ENCODE results near the gene MLN.
"Not testable (repeated sequence)": the region's sequence is repeated elsewhere in the genome, so short reads cannot be mapped to it uniquely, and the experiment has no call there.

Gene MLN

GRCh38 chr6:33834401-33835392 is 30.9 kb upstream of the MLN start:
- no peak for DNase-seq

DNA sequence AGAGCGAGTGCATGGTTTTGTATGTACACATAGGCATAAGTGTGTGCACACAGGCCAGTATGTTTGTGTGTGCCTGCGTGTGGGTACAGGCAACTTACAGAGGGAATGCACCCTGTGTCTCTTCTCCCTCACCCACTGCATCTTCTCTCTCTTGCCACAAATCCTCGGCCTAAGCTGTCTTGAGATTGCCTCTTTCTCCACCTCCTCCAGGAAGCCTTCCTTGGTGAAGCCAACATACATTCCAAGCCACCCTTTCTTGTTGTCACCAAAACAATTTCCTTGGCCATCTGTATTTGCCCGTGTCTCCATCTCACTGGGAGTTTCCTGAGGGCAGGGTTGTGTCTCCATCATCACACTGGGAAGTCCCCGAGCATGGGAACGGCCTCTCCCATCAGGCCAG is 29.8 kb upstream of the MLN start:
- no peak for DNase-seq

DNA sequence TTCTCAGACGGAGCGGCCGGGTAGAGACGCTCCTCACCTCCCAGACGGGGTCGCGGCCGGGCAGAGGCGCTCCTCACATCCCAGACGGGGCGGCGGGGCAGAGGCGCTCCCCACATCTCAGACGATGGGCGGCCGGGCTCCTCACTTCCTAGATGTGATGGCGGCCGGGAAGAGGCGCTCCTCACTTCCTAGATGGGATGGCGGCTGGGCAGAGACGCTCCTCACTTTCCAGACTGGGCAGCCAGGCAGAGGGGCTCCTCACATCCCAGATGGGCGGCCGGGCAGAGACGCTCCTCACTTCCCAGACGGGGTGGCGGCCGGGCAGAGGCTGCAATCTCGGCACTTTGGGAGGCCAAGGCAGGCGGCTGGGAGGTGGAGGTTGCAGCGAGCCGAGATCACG is 29.0 kb upstream of the MLN start:
- not testable (repeated sequence) for DNase-seq

GRCh38 chr6:33831725-33832124 is 27.9 kb upstream of the MLN start:
- not testable (repeated sequence) for DNase-seq

- no peak for DNase-seq
Measured at GRCh38 chr6:33830635-33831240, 26.9 kb upstream of the MLN start.

DNA sequence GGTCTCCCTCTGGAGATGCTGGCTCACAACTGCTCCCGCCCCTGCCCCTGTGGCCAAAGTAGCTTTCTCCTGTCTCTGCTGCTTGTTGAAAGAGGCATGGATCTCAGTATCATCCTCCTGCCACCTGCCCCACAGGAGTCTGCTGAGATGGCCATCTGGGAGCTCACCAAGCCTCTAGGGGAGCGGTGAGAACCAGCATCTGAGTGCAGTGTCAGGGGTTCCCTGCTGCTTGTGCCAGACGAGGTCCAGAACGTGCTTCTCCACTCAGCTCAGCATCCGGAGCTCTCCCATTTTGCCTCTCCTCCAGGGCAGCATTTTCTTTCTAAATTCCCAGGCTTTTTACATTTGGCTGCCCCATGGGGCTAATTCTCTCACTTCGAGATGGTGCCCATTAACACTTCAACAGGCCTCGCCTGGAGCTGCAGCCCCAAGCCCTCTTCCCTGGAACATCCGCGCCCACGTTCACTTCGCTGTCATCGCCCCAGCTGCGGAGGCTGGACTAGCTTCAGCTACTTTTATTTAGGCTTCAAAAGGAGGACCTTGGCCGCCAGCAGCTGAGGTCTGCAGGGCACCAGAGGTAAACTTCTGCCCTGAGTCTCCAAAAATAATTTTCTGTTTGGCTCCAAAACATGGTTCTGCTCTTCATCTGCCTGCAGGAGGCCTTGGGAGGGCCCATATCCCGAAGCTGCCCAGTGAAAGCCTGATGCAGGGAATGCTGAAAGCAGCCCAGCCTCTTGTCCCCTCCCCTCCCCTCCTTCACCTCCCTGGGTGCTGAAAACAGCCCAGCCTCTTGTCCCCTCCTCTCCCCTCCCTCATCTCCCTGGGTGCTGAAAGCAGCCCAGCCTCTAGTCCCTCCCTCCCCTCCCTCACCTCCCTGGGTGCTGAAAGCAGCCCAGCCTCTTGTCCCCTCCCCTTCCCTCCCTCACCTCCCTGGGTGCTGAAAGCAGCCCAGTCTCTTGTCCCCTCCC is 25.2 kb upstream of the MLN start:
- no peak for DNase-seq

DNA sequence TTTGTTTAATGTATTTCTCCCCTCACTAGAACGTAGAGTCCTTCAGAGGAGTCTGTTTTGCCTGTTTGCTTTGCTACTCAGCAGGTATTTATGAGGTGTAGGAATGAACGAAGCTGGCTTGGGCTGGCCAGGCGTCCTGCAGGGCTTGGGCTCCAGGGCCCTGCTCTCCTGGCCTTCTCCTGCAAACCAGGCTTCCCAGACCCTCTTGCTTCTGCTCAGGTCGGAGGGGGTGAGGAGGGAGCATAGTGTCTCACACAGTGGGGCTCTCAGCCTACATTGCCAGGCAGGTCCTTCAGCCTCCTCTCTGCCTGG is 24.6 kb upstream of the MLN start:
- DNase-seq = no peak

- no peak for DNase-seq
Measured at GRCh38 chr6:33827546-33828451, 24.0 kb upstream of the MLN start.

DNA sequence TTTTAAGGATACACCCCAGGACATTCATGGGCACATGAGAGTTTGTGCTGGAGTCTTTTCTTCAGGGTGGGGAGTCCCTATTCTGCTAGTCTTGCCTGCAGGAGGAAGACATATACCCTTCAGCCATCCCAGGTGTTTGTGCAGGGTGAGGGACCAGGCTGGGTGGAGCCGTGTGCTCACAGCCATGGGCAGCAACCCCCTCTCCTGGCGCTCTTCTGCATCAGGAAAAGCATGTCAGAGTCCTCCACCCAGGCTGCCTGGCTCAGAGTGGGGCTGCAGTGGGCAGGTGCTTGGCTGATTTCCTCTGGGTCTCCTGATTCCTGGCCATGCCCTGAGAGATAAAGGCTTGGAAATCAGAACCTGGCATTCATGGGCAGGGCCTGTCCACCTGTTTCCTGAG is 22.7 kb upstream of the MLN start:
- DNase-seq = no peak

GRCh38 chr6:33824461-33825154 is 20.8 kb upstream of the MLN start:
- no peak for DNase-seq

DNA sequence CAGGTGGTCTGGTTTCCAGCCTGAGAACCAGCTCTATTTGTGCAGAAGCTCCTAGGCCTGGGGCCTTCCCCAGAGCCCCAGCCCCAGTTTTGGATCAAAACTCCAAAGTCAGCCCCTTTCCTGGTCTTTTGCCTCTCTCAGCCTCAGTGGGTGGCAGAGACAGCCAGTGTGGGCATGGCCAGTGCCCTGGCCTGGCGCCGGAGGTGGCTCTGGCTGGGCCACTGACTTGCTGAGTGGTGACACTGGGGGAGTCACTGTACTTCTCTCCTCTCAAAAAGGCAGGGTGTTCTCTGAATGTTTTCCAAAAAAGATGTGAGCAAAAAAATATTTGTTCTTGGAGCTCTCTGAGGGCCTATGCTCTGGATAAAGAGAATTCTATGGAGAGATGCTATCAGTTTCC is 20.0 kb upstream of the MLN start:
- no peak for DNase-seq

- no peak for DNase-seq
Measured at GRCh38 chr6:33822575-33823395, 19.0 kb upstream of the MLN start.

DNA sequence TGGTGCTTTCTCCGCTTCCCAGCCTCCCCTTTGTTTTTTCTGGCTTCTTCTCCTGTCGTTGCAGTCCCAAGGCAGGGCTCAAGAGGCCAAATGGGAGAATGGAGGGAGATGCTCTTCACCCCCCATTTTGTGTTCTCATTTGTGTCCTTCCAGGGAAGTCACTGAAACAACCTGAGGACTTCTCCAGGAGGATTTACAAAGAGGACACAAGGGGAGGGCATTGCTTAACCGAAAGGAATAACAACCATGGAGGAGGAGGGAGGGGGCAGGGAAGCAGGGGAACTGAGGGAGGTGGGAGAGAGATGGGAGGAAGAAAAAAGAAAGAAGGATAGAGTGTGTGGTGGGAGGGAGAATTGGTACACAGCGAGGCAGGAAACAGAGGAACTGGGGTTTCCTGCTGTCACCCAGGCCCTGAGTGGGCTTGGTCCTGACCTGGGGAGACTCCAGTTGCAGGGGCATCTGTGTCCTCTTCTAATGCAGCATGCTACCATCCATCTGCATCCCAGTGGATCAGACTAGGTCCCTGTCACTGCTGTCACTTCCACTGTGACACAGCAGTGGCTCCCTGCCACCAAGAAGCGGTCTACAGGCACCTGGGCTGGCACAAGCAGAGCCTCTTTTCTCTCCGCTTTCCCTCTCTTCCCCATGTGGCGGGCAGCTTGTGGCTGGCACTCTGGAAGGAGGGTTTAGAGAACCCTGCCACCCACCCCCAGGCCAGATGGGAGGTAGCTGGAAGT is 17.1 kb upstream of the MLN start:
- DNase-seq = no peak

GRCh38 chr6:33820243-33820642 is 16.4 kb upstream of the MLN start:
- DNase-seq = no peak

DNA sequence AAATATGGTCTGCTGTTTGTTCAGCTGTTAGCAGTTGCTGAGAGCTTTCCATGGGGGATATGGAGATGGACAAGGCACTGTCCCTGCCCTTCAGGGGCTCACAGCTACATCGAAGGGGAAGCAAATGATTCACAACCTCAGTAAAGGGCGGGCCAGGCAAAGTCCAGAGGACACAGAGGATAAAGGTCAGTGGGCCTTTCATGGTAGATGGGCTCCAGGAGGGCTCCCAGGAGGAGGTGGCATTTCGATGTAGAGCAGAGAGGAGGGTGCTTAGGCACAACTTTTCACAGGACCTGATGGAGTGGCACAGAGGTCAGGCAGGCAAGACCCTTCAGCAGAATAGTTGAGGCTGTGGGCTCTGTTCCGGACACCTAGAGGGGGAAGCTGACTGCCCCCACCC is 15.2 kb upstream of the MLN start:
- DNase-seq = no peak

GRCh38 chr6:33818293-33818692 is 14.5 kb upstream of the MLN start:
- DNase-seq = no peak

- DNase-seq = no peak
Measured at GRCh38 chr6:33817489-33817888, 13.7 kb upstream of the MLN start.

GRCh38 chr6:33816911-33817310 is 13.1 kb upstream of the MLN start:
- no peak for DNase-seq

GRCh38 chr6:33815854-33816253 is 12.1 kb upstream of the MLN start:
- no peak for DNase-seq
